ENCODE measurements around the gene MLC1. TPM values are rescaled to one million over a fixed set of nuclear protein-coding genes. Genes with fewer than 3 reads are reported as not detected.

MLC1 gene
- total and polyA plus RNA-seq, 2 donors = 0.48 to 2.4 TPM

DNA sequence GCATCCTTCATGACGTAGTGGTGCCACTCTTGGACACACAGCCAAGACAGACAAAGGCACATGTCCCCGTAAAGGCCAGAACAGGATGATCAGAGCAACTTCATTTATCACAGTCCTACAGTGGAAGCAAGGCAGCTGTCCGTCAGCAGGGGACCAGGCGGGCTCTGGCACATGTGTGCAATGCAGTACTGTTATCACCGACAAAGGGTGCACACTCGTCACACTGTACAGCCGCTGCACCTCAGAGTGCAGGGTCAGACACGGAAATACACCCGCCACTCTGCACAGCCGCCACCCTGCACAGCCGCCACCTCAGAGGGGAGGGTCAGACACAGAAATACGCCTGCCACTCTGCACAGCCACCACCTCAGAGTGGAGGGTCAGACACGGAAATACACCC, 59.2 kb downstream of the MLC1 start:
- H3K27me3 ChIP-seq (ENCODE audit: control insufficient read depth in 2 of 2, insufficient read depth in 1 of 2, low read length in 1 of 2) = peaks cover 13 to 22% of the 10 kb centered on the region in 2 donors
- H3K4me1 ChIP-seq (ENCODE audit: control insufficient read depth in 2 of 2, insufficient read depth in 2 of 2, low read length in 2 of 2) = peaks cover 0 to 3% of the 10 kb centered on the region in 2 donors
- H3K4me3 ChIP-seq (ENCODE audit: low read length in 2 of 2) = no peak overlapping the region
- no peaks in the 10 kb centered on the region for H3K9me3 ChIP-seq (ENCODE audit: control insufficient read depth in 2 of 2, insufficient read depth in 1 of 2, low read length in 1 of 2)
- 89% methylated on average over 13 of the region's 13 CpGs for WGBS
- no peak overlapping the region for H3K27ac ChIP-seq (ENCODE audit: low read depth in 1 of 2, low read length in 1 of 2)
- no peaks in the 10 kb centered on the region for H3K36me3 ChIP-seq (ENCODE audit: control insufficient read depth in 2 of 2, insufficient read depth in 2 of 2, low read length in 1 of 2)
- DNase-seq (ENCODE audit: low read depth in 6 of 9, low spot score in 9 of 9) = no peak

- Histone ChIP-seq H3K27ac (ENCODE audit: low read depth in 1 of 2, low read length in 1 of 2) (no peak overlapping the region), H3K4me1 (ENCODE audit: control insufficient read depth in 2 of 2, insufficient read depth in 2 of 2, low read length in 2 of 2) (no peaks in the 10 kb centered on the region), H3K4me3 (ENCODE audit: low read length in 2 of 2) (no peak overlapping the region), H3K36me3 (ENCODE audit: control insufficient read depth in 2 of 2, insufficient read depth in 2 of 2, low read length in 1 of 2) (no peaks in the 10 kb centered on the region), H3K9me3 (ENCODE audit: control insufficient read depth in 2 of 2, insufficient read depth in 1 of 2, low read length in 1 of 2) (peaks cover 0 to 5% of the 10 kb centered on the region in 2 donors), H3K27me3 (ENCODE audit: control insufficient read depth in 2 of 2, insufficient read depth in 1 of 2, low read length in 1 of 2) (peaks cover 2 to 16% of the 10 kb centered on the region in 2 donors)
- WGBS = 89% methylated on average over 14 of the region's 14 CpGs
- no peak for DNase-seq (ENCODE audit: low read depth in 6 of 9, low spot score in 9 of 9)
Measured at GRCh38 chr22:50022171-50022819, 62.9 kb downstream of the MLC1 start.

DNA sequence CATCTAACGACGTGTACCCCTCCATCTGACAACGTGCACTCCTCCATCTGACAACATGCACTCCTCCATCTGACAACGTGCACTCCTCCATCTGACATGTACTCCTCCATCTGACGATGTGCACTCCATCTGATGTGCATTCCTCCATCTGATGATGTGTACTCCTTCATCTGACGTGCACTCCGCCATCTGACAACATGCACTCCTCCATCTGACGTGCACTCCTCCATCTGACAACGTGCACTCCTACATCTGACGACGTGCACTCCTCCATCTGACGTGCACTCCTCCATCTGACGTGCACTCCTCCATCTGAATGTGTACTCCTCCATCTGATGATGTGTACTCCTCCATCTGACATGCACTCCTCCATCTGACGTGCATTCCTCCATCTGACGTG, 64.6 kb downstream of the MLC1 start:
- Histone ChIP-seq H3K9me3 (ENCODE audit: control insufficient read depth in 2 of 2, insufficient read depth in 1 of 2, low read length in 1 of 2) (peaks cover 0 to 5% of the 10 kb centered on the region in 2 donors), H3K4me3 (ENCODE audit: low read length in 2 of 2) (no peak overlapping the region), H3K27ac (ENCODE audit: low read depth in 1 of 2, low read length in 1 of 2) (no peak overlapping the region), H3K4me1 (ENCODE audit: control insufficient read depth in 2 of 2, insufficient read depth in 2 of 2, low read length in 2 of 2) (no peaks in the 10 kb centered on the region), H3K36me3 (ENCODE audit: control insufficient read depth in 2 of 2, insufficient read depth in 2 of 2, low read length in 1 of 2) (no peaks in the 10 kb centered on the region), H3K27me3 (ENCODE audit: control insufficient read depth in 2 of 2, insufficient read depth in 1 of 2, low read length in 1 of 2) (peaks cover 2 to 33% of the 10 kb centered on the region in 2 donors)
- WGBS = 94% methylated on average over 15 of the region's 15 CpGs
- DNase-seq (ENCODE audit: low read depth in 6 of 9, low spot score in 9 of 9) = no peak

DNA sequence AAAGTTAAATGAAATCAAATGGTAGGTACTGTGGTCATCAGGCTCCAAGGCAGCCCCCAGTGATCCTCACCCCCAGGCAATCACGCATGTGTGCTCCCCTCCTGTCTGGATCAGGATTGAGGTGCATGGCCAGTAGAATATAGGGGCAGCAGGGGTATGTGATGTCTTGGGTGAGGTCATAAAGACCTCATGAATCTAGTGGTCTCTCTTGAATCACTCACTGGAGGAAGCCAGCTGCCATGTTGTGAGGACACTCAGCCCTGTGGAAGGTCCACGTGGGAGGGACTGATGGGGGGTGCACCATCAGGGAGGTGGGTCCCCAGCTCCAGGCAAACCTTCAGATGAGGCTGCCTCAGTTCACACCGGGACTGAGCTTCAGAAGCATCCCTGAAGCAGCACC, 65.9 kb downstream of the MLC1 start:
- H3K4me1 ChIP-seq (ENCODE audit: control insufficient read depth in 2 of 2, insufficient read depth in 2 of 2, low read length in 2 of 2) = peaks cover 0 to 4% of the 10 kb centered on the region in 2 donors
- peaks cover 0 to 5% of the 10 kb centered on the region in 2 donors for H3K9me3 ChIP-seq (ENCODE audit: control insufficient read depth in 2 of 2, insufficient read depth in 1 of 2, low read length in 1 of 2)
- H3K4me3 ChIP-seq (ENCODE audit: low read length in 2 of 2) = no peak overlapping the region
- WGBS = 70% methylated on average over 3 of the region's 3 CpGs
- H3K27ac ChIP-seq (ENCODE audit: low read depth in 1 of 2, low read length in 1 of 2) = no peak overlapping the region
- no peak for DNase-seq (ENCODE audit: low read depth in 6 of 9, low spot score in 9 of 9)
- H3K36me3 ChIP-seq (ENCODE audit: control insufficient read depth in 2 of 2, insufficient read depth in 2 of 2, low read length in 1 of 2) = no peaks in the 10 kb centered on the region
- H3K27me3 ChIP-seq (ENCODE audit: control insufficient read depth in 2 of 2, insufficient read depth in 1 of 2, low read length in 1 of 2) = peaks cover 10 to 43% of the 10 kb centered on the region in 2 donors

- peak in 1 of 9 donors; percentile 20 for DNase-seq (ENCODE audit: low read depth in 6 of 9, low spot score in 9 of 9)
- WGBS = 44% methylated on average over 11 of the region's 11 CpGs
- H3K27ac ChIP-seq (ENCODE audit: low read depth in 1 of 2, low read length in 1 of 2) = no peak overlapping the region
- peaks cover 0 to 5% of the 10 kb centered on the region in 2 donors for H3K9me3 ChIP-seq (ENCODE audit: control insufficient read depth in 2 of 2, insufficient read depth in 1 of 2, low read length in 1 of 2)
- no peaks in the 10 kb centered on the region for H3K36me3 ChIP-seq (ENCODE audit: control insufficient read depth in 2 of 2, insufficient read depth in 2 of 2, low read length in 1 of 2)
- no peak overlapping the region for H3K4me3 ChIP-seq (ENCODE audit: low read length in 2 of 2)
- peaks cover 16 to 47% of the 10 kb centered on the region in 2 donors for H3K27me3 ChIP-seq (ENCODE audit: control insufficient read depth in 2 of 2, insufficient read depth in 1 of 2, low read length in 1 of 2)
- peaks cover 0 to 7% of the 10 kb centered on the region in 2 donors for H3K4me1 ChIP-seq (ENCODE audit: control insufficient read depth in 2 of 2, insufficient read depth in 2 of 2, low read length in 2 of 2)
Measured at GRCh38 chr22:50018608-50019285, 66.5 kb downstream of the MLC1 start.

- Histone ChIP-seq H3K4me1 (ENCODE audit: control insufficient read depth in 2 of 2, insufficient read depth in 2 of 2, low read length in 2 of 2) (peaks cover 0 to 7% of the 10 kb centered on the region in 2 donors), H3K27me3 (ENCODE audit: control insufficient read depth in 2 of 2, insufficient read depth in 1 of 2, low read length in 1 of 2) (peaks cover 18 to 57% of the 10 kb centered on the region in 2 donors), H3K4me3 (ENCODE audit: low read length in 2 of 2) (no peak overlapping the region), H3K27ac (ENCODE audit: low read depth in 1 of 2, low read length in 1 of 2) (no peak overlapping the region), H3K9me3 (ENCODE audit: control insufficient read depth in 2 of 2, insufficient read depth in 1 of 2, low read length in 1 of 2) (peaks cover 0 to 5% of the 10 kb centered on the region in 2 donors), H3K36me3 (ENCODE audit: control insufficient read depth in 2 of 2, insufficient read depth in 2 of 2, low read length in 1 of 2) (no peaks in the 10 kb centered on the region)
- DNase-seq (ENCODE audit: low read depth in 6 of 9, low spot score in 9 of 9) = no peak
- WGBS = 95% methylated on average over 6 of the region's 6 CpGs
Measured at GRCh38 chr22:50017701-50018224, 67.5 kb downstream of the MLC1 start.

- Histone ChIP-seq H3K4me1 (ENCODE audit: control insufficient read depth in 2 of 2, insufficient read depth in 2 of 2, low read length in 2 of 2) (peaks cover 0 to 7% of the 10 kb centered on the region in 2 donors), H3K9me3 (ENCODE audit: control insufficient read depth in 2 of 2, insufficient read depth in 1 of 2, low read length in 1 of 2) (peaks cover 0 to 5% of the 10 kb centered on the region in 2 donors), H3K27ac (ENCODE audit: low read depth in 1 of 2, low read length in 1 of 2) (no peak overlapping the region), H3K36me3 (ENCODE audit: control insufficient read depth in 2 of 2, insufficient read depth in 2 of 2, low read length in 1 of 2) (no peaks in the 10 kb centered on the region), H3K4me3 (ENCODE audit: low read length in 2 of 2) (no peak overlapping the region), H3K27me3 (ENCODE audit: control insufficient read depth in 2 of 2, insufficient read depth in 1 of 2, low read length in 1 of 2) (peaks cover 19 to 61% of the 10 kb centered on the region in 2 donors)
- DNase-seq (ENCODE audit: low read depth in 6 of 9, low spot score in 9 of 9) = no peak
- 91% methylated on average over 21 of the region's 21 CpGs for WGBS
Measured at GRCh38 chr22:50016988-50017700, 68.1 kb downstream of the MLC1 start.

- Histone ChIP-seq H3K27me3 (ENCODE audit: control insufficient read depth in 2 of 2, insufficient read depth in 1 of 2, low read length in 1 of 2) (peaks cover 26 to 68% of the 10 kb centered on the region in 2 donors), H3K4me1 (ENCODE audit: control insufficient read depth in 2 of 2, insufficient read depth in 2 of 2, low read length in 2 of 2) (peaks cover 0 to 10% of the 10 kb centered on the region in 2 donors), H3K9me3 (ENCODE audit: control insufficient read depth in 2 of 2, insufficient read depth in 1 of 2, low read length in 1 of 2) (peaks cover 0 to 5% of the 10 kb centered on the region in 2 donors), H3K4me3 (ENCODE audit: low read length in 2 of 2) (no peak overlapping the region), H3K27ac (ENCODE audit: low read depth in 1 of 2, low read length in 1 of 2) (no peak overlapping the region), H3K36me3 (ENCODE audit: control insufficient read depth in 2 of 2, insufficient read depth in 2 of 2, low read length in 1 of 2) (no peaks in the 10 kb centered on the region)
- 82% methylated on average over 20 of the region's 20 CpGs for WGBS
- DNase-seq (ENCODE audit: low read depth in 6 of 9, low spot score in 9 of 9) = no peak
Measured at GRCh38 chr22:50016308-50016987, 68.8 kb downstream of the MLC1 start.

Data from thymus (tissue), 11 donors.